ENCODE measurements around the gene MACROD2.

GRCh38 chr20:16063881-16064280 is 2068.6 kb downstream of the MACROD2 start:
- TF ChIP-seq, protein P1, sequence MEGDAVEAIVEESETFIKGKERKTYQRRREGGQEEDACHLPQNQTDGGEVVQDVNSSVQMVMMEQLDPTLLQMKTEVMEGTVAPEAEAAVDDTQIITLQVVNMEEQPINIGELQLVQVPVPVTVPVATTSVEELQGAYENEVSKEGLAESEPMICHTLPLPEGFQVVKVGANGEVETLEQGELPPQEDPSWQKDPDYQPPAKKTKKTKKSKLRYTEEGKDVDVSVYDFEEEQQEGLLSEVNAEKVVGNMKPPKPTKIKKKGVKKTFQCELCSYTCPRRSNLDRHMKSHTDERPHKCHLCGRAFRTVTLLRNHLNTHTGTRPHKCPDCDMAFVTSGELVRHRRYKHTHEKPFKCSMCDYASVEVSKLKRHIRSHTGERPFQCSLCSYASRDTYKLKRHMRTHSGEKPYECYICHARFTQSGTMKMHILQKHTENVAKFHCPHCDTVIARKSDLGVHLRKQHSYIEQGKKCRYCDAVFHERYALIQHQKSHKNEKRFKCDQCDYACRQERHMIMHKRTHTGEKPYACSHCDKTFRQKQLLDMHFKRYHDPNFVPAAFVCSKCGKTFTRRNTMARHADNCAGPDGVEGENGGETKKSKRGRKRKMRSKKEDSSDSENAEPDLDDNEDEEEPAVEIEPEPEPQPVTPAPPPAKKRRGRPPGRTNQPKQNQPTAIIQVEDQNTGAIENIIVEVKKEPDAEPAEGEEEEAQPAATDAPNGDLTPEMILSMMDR (IDR thresholded peaks at IDR 0.05): no peak
- no peak for TF ChIP-seq POLR2A (IDR thresholded peaks at IDR 0.05)
